Fibroblast of skin of right biceps (primary cell): ENCODE data around the gene ZBTB7A.

ENCODE experiments used
- DNase-seq: peaks from one replicate; pipeline ENCODE4 v3.0.0-alpha.2; 2013

Gene ZBTB7A

DNA sequence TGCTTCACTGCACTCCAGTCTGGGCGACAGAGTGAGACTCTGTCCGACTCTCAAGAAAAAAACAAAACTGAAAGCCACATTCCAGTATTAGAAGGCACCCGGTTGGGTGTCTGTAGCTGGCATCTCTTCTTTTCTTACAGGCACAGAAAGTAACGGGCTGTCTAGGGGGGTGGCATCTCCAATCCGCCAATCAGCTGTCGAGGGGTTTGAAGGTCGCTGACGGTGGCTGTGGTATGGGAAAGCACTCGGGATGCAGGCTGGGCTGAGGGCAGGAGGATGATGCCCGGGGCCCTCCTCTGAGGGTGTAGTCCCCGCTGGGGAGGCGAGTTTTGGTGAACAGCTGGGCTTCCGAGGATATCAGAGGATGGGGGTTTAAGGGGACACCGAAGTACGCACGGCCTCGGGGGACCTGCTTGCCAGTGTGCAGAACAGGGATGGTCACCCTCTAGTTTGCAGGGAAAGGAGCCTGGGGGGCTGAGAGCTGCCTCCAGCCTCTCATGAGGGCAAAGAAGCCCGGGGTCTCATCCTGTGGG, 27.0 kb upstream of the ZBTB7A start:
- DNase-seq: no peak

DNA sequence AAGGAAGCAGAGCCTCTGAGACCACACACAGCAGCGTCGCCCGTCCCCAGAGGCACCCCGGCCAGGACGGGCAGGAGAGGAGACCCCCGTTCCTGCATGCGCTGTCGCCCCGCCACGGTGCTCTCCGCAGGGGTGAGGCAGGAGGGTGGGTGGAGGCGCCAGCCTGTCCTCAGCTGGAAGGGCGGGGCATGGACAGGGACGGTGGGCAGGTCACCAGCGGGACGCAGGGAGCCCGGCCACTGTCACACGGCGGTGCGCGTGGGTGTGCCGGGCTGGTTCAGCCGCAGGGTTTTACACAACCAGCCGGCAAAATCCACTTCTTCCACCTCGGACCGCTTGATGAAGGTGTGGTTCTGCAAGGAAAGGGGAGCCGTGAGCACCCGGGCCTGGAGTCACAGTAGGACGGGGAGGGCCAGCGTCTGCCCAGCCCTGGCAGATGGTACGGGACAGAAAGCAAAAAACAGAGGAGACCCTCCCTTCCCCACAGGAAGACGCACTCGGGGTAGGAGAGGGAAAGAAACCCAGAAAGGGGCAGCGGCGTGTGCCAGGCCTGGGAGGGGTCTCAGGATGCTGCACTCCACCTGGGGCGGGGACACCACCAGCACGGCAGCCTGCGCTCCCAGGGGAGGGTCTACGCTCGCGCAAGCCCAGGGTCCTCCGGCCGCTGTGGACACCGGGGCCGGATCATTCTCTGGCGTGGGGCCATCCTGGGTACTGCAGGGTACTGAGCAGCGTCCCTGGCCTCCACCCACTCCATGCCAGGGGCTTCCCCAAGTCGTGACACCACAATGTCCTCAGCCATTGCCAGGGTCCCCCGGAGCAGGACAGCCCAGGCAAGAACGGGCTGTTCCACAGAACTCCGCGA, 23.9 kb upstream of the ZBTB7A start:
- DNase-seq: no peak

DNA sequence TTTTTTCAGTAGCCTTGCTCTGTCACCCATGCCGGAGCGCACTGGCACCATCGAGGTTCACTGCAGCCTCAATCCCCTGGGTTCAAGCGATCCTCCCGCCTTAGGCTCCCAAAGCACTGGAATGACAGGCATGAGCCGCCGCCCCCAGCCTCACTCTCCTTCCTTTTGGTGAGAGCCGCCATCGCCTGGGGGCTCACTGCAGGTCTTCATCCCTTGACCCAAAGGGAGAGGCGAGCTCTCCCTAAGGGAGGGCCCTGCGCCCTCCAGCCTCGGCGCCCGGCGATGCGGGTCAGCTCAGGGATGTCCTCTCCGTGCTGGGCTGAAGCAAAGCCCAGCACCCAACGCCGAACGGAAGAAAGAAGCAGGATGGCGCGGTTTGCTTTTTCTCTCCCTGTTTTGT, 23.2 kb upstream of the ZBTB7A start:
- DNase-seq: no peak

DNA sequence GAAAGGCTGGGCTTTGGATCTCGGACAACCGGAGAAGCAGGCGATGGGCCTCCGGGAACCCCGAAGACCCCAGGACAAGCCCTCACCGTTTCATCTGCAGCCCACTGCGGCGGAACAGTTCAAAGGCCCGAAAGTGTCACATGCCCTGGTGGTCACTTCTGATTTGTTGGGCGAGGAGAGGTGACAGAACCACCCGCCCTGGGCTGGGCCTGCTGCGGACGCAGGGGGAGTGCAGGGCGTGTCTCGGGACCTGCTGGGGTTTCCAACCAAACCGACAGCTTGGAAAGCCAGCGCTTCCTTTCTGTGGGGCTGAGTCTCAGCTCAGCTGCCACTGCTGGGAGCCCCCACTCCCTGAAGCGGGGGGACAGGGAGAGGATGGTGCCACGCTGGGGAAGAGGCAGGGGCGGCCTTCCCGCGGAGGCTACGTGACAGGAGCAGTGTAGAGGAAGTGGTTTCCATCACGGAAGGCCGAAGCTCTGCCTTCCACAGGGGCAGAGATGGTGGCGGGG, 22.8 kb upstream of the ZBTB7A start:
- no peak for DNase-seq

DNA sequence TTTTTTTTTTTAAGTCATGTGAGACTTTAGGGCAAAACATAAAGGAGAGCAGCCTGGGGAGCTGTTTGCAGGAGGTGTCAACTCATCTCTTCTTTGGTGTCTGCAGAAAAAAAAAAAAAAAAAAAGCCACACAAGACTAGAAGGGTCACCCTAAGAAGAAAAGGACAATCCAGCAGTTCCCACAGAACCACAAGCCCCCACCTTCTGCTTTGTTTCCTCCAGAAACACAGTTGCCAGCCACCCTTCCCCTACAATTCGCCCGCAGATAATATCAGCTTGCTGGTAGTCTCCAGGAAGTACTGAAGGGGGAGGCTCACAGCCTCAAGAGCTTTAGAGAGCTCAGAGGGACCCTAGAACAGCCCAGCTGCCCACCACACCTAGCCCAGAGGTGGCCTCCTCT, 22.3 kb upstream of the ZBTB7A start:
- no peak for DNase-seq

DNA sequence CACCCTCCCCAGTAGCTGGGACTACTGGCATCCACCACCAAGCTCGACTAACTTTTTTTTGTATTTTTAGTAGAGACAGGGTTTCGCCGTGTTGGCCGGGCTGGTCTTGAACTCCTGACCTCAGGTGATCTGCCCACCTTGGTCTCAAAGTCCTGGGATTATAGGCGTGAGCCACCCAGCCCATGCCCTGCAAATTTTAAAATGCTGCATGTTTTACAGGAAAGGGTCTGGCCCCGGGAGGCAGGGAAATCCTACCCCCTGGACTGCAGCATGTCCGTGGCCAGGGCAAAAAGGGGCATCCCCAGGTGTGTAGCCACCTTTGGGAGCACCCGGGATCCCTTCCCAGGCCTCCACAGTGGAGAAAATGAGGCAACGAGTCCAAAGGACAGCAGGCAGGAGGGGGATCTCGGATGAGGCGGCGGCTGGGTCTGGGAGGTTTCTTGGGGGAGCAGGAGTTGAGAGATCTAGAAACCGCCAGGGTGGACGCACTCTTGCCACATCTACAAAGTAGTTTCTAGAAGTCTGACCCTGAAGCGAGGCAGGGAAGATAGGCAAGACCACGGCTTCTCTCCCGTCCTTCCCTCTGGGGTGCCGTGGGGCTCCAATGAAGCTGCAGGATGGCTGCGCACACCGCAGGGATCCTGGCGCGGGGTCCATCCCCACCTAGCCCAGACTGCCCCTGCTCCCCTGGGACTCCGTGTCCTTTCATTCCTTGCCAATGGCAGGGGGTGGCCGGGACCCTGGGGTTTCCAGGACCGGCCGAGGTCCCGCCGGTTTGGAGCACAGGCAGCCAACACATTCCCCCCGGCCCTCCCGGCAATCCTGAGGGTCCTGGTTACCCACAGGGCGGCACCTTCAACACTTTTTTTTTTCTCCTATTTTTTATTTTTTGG, 21.3 kb upstream of the ZBTB7A start:
- DNase-seq: no peak

DNA sequence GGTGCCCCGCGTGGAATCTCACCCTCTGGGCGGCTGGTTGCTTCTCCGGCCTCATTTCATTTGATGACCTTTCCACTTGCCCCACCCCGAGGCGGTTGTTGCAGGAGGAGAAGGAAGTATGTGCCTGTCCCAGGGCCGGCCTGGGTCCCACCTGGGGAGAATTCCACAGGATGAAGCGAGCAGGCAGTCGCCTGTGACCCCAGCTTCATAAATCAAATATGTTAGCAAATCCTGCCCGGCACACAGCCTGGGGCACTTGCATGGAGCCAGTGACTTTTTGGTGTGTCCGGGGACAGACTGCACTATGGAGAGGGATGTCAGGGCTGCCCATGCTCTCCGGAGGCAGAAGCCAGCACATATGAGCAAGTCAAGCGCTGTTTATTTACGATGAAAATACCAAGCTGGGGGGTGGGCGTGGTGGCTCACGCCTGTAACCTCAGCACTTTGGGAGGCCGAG, 19.7 kb upstream of the ZBTB7A start:
- no peak for DNase-seq

DNA sequence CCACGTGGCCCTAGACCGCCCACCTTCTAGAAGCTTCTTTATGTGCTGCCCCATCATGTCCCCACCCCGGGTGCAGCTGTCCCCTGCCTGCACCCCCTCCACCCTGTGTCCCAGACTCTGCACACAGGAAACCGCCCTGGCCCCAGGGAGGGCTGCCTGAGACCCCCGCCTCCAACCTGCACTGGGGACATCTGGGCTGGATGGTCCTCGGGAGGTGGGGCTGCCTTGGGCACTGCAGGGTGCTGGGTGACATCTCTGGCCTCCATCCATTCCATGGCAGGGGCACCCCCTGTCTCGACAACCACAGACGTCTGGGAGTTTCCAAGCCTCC, 17.8 kb upstream of the ZBTB7A start:
- no peak for DNase-seq

DNA sequence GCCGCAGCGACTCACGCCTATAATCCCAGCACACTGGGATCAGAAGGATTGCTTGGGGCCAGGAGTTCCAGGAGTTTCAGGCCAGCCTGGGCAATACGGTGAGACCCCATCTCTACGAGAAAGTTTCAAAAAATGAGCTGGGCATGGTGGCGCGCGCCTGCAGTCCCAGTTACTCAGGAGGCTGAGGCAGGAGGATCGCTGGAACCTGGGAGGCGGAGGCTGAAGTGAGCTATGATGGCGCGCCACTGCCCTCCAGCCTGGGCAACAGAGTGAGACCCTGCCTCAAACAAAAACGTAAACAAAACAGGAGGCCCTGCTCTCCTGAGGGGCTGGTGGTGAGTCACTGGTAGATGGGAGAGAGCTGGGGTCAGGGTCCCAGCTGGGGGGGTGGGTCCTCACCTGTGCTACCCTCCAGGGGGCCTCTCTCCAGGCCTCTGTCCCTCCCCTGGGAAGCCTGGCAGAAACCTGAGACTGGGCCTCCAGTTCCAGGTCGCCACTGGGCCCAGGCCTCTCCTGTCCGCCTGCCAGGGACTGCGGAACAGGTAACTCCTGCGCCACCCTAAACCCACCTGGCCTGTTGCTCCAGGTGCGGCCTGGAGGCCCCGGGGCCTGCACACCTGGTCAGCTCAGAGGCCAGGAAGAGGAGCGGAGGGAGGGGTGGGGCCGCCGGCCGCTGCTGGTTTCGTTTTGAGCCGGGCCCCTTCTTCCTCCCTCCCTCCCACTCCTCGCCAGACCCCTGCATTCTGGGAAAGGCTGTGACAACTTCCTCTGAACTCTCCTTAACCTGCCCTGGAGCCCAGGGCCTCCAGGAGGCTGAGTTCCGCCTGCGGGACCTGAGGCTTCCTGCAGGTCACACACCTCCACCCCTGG, 17.2 kb upstream of the ZBTB7A start:
- DNase-seq: peak; percentile 15

DNA sequence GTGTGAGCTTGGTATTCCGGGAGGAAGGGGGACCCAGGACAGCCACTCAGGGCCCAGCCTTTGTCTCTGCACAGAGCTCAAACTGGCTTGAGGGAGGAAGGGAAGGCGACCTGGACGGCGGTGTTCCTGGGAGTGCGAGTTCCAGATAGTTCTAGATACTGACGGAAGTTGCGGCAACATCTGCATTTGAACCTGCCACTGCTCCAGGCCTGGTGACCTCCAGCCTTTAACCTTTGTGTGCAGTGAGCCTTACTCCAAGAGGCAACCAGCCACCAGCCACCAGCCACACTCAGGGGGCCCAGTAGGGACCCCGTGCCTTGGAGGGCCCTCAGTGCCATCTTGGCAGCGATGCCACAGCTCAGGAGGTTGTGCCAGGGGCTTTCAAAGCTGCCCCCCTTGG, 15.5 kb upstream of the ZBTB7A start:
- DNase-seq: no peak

DNA sequence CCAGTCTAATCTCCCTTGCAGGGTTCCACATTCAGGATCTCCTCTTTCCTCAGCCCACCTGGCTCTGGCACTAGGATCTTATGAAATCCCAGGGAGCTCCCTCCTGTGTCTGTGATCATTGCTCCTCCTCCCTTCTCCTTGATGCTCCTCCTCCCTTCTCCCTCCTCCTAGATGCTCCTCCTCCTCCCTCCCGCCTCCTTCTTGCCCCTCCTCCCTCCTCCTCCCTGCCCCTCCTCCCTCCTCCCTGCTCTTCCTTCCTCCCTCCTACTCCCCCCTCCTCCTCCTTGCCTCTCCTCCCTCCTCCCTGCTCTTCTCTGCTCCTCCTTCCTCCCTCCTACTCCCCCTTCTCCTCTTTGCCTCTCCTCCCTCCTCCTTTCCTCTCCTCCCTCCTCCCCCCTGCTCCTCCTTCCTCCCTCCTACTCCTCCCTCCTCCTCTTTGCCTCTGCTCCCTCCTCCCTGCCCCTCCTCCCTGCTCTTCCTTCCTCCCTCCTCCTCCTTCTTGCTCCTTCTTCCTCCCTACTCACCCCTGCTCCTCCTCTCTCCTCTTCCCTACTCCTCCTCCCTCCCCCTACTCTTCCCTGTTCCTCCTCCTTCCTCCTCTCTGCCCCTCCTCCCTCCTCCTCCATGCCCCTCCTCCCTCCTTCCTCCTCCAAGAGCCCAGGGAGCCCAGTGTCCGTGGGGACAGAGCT, 14.9 kb upstream of the ZBTB7A start:
- no peak for DNase-seq

DNA sequence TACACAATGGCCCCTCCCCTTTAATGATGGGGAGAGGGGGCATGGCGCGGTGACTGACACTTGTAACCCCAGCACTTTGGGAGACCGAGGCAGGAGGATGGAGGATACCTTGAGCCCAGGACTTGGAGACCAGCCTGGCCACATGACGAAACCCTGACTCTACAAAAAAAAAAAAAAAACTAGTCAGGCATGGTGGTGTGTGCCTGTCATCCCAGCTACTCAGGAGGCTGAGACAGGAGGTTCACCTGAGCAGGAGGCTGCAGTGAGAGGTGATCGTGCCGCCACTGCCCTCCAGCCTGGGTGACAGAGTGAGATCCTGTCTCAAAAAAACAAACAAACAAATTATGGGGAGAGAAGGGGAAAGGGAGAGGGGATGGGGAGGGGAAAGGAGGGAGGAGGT, 13.8 kb upstream of the ZBTB7A start:
- no peak for DNase-seq

DNA sequence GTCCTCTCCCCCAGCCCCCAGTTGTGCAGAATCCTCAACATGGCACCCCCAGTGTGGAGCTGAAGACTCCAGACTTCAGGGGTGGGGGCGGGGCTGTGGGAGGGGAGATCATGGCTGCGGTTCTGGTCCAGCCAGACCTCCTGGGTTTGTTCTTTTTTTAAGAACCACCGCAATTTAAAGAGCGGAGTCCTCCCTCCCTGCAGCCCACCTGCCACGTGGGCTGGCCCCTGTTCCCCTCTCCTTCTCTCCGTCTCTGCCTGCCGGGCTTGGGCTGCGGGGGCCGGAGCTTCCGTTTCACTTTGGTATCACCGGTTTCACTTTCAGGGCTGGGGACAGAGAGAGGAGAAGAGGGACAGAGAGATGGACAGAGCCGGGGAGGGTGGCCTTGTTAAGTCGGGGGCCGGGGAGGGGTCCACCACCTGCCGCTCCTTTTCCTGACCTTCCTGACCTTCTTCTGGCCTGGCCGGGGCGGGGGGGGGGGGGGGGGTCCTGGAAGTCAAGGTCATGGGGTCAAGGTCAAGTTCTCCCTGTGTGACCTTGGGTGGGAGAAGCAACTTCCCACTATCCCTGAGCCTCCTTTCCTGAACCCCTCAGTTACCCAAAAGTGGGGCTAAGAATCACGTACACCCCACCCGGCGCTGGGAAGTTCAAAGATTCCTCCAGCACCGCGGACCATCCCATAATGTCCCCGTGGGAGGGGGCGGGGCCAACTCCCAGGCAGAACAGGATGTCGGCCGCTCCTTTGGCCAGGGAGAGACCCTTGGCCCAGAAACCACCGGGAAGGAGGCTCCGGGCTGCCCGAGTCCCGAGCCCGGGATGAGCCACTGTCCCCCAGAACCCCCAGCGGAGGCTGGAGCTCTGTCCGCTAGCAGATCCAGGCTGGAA, 11.3 kb upstream of the ZBTB7A start:
- DNase-seq: peak; percentile 41

DNA sequence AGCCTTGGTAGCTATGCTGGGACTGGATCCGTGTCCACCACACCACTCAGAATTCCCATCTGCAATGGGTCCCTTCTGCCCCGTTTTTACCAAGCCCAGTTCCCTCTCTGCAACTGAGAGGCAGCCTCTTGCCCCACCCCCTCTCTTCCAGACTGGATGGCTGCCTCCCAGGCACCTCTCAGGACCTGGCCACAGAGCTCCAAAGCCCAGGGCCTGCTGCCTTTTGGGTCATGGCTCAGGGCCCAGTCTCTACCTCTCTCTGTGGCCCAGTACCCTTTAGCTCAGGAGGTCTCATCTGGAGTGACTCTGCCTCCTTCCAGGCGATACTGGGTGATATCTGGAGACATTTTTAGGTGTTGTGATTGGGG, 10.3 kb upstream of the ZBTB7A start:
- no peak for DNase-seq

DNA sequence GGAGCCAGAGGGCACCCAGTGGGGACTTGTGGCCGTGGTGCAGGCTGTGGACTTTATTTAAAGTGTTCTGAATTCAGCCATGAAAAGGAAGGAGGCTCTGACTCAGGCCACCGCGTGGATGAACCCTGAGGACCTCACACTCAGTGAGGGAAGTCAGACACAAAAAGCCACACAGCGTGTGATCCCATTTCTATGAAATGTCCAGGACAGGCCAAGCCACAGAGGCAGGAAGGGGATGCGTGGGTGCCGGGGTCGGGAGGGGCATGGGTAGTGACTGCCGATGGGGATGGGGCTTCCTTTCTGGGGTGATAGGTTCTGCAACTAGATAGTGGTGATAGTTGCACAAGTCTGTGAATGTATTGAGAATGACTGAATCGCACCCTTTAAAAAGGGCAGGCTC, 8.7 kb upstream of the ZBTB7A start:
- DNase-seq: no peak

DNA sequence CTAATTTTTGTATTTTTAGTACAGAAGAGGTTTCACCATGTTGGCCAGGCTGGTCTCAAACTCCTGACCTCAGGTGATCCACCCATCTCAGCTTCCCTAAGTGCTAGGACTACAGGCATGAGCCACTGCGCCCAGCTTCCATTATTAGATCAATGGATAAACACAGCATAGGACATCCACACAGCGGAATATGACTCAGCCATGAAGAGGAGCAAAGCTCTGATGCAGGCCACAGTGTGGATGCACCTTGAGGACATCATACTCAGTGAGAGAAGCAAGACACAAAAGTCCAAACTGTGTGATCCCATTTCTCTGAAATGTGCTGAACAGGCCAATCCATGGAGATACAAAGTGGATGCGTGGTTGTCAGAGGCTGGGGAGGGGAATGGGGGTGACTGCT, 4.9 kb upstream of the ZBTB7A start:
- no peak for DNase-seq

DNA sequence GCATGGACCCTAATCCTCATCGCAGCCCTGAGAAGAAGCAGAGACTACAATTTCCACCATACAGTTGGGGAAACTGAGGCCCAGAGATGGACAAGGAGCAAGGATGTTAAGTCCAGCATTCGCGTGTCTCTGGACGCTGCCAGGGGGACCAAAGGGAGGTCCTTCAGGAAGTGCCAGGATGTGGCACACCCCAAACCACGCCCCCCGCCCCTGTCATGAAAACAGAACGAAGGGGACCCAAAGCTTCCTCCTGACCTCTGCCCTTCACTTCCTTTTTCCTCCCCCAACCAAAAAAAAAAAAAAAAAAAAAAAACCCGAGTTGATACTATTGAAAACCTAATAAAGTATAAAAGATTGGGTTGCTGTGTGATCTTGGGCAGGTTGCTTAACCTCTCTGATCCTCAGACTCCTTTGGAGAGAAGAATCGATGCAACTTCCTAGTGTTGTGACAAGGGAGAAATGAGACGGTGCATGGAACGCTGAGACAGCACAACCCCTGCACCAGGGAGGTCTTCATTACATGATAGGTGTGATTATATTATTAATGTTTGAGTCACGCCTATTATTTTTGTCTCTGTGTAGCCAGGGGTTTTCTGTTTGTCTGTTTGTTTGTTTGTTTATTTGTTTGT, 2.7 kb upstream of the ZBTB7A start:
- no peak for DNase-seq

DNA sequence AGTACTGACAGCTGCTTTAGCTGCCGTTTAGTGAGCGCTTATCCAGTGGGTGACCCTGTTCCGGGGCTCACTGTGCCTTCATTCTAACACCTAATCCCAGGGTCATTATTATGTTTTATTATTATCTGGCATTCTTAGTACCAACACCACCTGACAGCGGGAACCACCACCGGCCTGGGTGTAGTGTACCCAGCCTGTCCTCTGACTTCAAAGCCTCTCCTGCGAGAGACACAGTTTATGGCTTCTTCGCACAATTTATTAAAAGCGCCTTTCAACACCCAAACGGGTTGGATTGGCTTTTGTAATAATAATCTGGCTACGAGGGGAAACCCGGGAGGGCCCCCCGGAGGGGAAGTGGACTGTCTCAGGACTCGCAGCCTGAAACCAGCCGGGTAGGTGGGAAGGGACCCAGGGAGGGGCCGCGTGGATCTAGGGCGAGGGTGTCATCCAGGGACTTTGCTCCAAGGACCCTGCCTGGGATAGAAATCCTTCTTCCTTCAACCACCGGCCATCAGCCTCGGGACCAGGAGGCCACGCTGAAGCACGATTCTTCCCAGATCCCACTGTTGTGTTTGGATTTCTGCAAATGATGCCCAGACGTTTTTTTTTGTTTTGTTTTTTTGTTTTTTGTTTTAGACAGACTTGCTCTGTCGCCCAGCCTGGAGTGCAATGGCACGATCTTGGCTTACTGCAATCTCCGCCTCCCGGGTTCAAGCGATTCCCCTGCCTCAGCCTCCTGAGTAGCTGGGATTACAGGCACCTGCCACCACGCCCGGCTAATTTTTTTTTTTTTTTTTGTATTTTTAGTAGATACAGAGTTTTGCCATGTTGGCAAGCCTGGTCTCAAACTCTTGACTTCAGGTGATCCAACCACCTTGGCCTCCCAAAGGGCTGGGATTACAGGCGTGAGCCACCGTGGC, 1.6 kb upstream of the ZBTB7A start:
- no peak for DNase-seq

DNA sequence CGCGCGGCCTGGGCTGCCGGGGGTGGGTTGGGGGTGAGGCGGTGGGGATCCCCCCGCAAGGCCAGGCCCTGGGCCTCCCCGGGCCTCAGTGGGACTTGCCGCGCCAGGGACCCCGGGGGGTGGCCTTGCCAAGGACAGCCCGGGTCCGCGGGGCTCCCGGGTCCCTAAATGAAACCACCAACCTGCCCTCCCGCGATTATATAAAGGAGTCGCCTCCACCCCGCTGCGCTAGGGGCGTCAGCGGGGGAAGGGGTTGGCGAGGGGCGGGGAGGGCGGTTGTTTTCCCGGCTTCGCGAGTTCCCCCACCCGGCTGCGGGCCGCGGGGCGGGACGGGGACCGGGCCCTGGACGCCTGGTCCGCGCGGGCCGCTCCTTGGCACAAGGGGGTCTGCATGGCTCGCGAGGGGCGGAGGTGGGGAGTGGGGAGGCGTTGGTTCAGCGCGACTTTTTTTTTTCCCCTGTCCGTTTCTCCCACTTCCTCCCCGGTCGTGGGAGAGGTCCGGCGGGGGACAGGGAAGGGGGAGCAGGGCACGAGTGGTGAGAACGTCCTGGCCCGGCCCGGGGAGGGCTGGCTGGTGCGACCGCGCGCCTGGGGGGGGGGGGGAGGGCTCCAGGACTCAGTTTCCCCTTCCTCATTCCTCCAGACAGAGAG, 822 bp upstream of the ZBTB7A start:
- DNase-seq: peak; percentile 27
